ENCODE data around the gene TSPEAR.
"Not testable (repeated sequence)": the region's sequence is repeated elsewhere in the genome, so short reads cannot be mapped to it uniquely, and the experiment has no call there.

- not testable (repeated sequence) for TF ChIP-seq POLR2AphosphoS2 (IDR thresholded peaks at IDR 0.05; ENCODE audit: low read depth, low read length); YEATS2 (CRISPR knock-in tag; IDR thresholded peaks at IDR 0.05; ENCODE audit: borderline replicate concordance); NFE2L2 (IDR thresholded peaks at IDR 0.05; ENCODE audit: low read length); ZNF768 (CRISPR knock-in tag; IDR thresholded peaks at IDR 0.05); JUND (CRISPR knock-in tag; IDR thresholded peaks at IDR 0.05); TRIM24 (CRISPR knock-in tag; IDR thresholded peaks at IDR 0.05); POLR2A (IDR thresholded peaks at IDR 0.05; ENCODE audit: insufficient read depth in 1 of 2, low read depth in 2 of 2, low read length in 2 of 2)
Measured at GRCh38 chr21:44627181-44627822, 84.1 kb downstream of the TSPEAR start.
